ENCODE results near the gene SH3GL1. TPM values are rescaled to one million over a fixed set of nuclear protein-coding genes. Genes with fewer than 3 reads are reported as not detected.

The SH3GL1 gene
- total RNA-seq, 1 experiment from 2014 or later, result 59.8 TPM

GRCh38 chr19:4362101-4362828, 38.1 kb downstream of the SH3GL1 start:
- no TSS peak for BruUV-seq (replicated peaks)
- ChIA-PET CTCF (no interaction called here), POLR2A (ENCODE audit: unreplicated experiment) (no interaction called here)
- H3K4me3 ChIP-seq (ENCODE audit: low read length), result no peak overlapping the region
- H3K27ac ChIP-seq (ENCODE audit: low read length), result no peak overlapping the region
- H4K20me1 ChIP-seq (ENCODE audit: low read length), result no peaks in the 10 kb centered on the region
- no peaks in the 10 kb centered on the region for H3K9me2 ChIP-seq (replicated peaks; ENCODE audit: low read length)
- ATAC-seq, result no peak
- no peaks in the 10 kb centered on the region for H3F3A ChIP-seq (ENCODE audit: low read length, unreplicated experiment)
- H3K27me3 ChIP-seq (ENCODE audit: low read length), result no peaks in the 10 kb centered on the region
- no peaks in the 10 kb centered on the region for H3K4me1 ChIP-seq (ENCODE audit: insufficient read depth, low read length)
- H2AFZ ChIP-seq (ENCODE audit: low read length), result no peak overlapping the region
- peaks cover 3% of the 10 kb centered on the region; the same call in 1 of the 2 replicates for H3K36me3 ChIP-seq (ENCODE audit: low read depth, low read length)
- no peak overlapping the region for H3K4me2 ChIP-seq (ENCODE audit: low read length)
- DNase-seq, result no peak
- no peaks in the 10 kb centered on the region for H3K9me3 ChIP-seq (ENCODE audit: low read length)
- no peaks in the 10 kb centered on the region for H3K79me2 ChIP-seq (ENCODE audit: low read length)
- intact Hi-C loops (cut with micrococcal nuclease), result no loop called here
- no peak overlapping the region for H3K9ac ChIP-seq (ENCODE audit: low read length)
- TF ChIP-seq, protein P1, sequence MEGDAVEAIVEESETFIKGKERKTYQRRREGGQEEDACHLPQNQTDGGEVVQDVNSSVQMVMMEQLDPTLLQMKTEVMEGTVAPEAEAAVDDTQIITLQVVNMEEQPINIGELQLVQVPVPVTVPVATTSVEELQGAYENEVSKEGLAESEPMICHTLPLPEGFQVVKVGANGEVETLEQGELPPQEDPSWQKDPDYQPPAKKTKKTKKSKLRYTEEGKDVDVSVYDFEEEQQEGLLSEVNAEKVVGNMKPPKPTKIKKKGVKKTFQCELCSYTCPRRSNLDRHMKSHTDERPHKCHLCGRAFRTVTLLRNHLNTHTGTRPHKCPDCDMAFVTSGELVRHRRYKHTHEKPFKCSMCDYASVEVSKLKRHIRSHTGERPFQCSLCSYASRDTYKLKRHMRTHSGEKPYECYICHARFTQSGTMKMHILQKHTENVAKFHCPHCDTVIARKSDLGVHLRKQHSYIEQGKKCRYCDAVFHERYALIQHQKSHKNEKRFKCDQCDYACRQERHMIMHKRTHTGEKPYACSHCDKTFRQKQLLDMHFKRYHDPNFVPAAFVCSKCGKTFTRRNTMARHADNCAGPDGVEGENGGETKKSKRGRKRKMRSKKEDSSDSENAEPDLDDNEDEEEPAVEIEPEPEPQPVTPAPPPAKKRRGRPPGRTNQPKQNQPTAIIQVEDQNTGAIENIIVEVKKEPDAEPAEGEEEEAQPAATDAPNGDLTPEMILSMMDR (conservative IDR thresholded peaks at IDR 0.05; ENCODE audit: low read depth, low read length), result no peak
- TF ChIP-seq EZH2 (IDR thresholded peaks at IDR 0.05; ENCODE audit: low read length, unreplicated experiment), result no peak
- TF ChIP-seq EZH2phosphoT487 (IDR thresholded peaks at IDR 0.05; ENCODE audit: borderline replicate concordance, low read length), result no peak

GRCh38 chr19:4361152-4362046, 38.9 kb downstream of the SH3GL1 start:
- Histone ChIP-seq H3K9me3 (ENCODE audit: low read length) (no peaks in the 10 kb centered on the region), H3K4me3 (ENCODE audit: low read length) (no peak overlapping the region), H3K36me3 (ENCODE audit: low read depth, low read length) (peaks cover 3% of the 10 kb centered on the region; the same call in 1 of the 2 replicates), H3K79me2 (ENCODE audit: low read length) (no peaks in the 10 kb centered on the region), H3K4me2 (ENCODE audit: low read length) (no peak overlapping the region), H3K4me1 (ENCODE audit: insufficient read depth, low read length) (no peaks in the 10 kb centered on the region), H2AFZ (ENCODE audit: low read length) (no peak overlapping the region), H3F3A (ENCODE audit: low read length, unreplicated experiment) (no peaks in the 10 kb centered on the region), H3K9ac (ENCODE audit: low read length) (no peak overlapping the region), H4K20me1 (ENCODE audit: low read length) (no peaks in the 10 kb centered on the region), H3K27ac (ENCODE audit: low read length) (no peak overlapping the region), H3K9me2 (replicated peaks; ENCODE audit: low read length) (no peaks in the 10 kb centered on the region), H3K27me3 (ENCODE audit: low read length) (no peaks in the 10 kb centered on the region)
- DNase-seq (no peak), ATAC-seq (no peak)
- intact Hi-C loops (cut with micrococcal nuclease), result no loop called here
- CTCF ChIA-PET, result interaction anchor here (0.5 kb wide), 1 partner anchor 33 kb away, joined by 6 read pairs; no protein-coding TSS in a partner anchor
- POLR2A ChIA-PET (ENCODE audit: unreplicated experiment), result no interaction called here
- no peak for TF ChIP-seq EZH2phosphoT487 (IDR thresholded peaks at IDR 0.05; ENCODE audit: borderline replicate concordance, low read length)
- TF ChIP-seq, protein P1 (conservative IDR thresholded peaks at IDR 0.05; ENCODE audit: low read depth, low read length), result no peak
- no peak for TF ChIP-seq EZH2 (IDR thresholded peaks at IDR 0.05; ENCODE audit: low read length, unreplicated experiment)
- BruUV-seq (replicated peaks), result no TSS peak
